Left ventricle myocardium superior (tissue), 1 donor: ENCODE results near the gene SLC38A9. TPM values are rescaled to one million over a fixed set of nuclear protein-coding genes. Genes with fewer than 3 reads are reported as not detected.
A peak's percentile ranks its signal among the peaks of the same experiment; 100 is the strongest.

Experiments used
- ATAC-seq: fragments of 200-7000 bp; cut with Tn5 transposase; one replicate; pipeline ENCODE4 v1.9.1; 2020; ENCODE audit warnings: mild to moderate bottlenecking, moderate library complexity
- DNase-seq: peaks from one replicate; pipeline ENCODE4 v3.0.0-alpha.2; 2020
- intact Hi-C: fragments of 100-400 bp; cut with micrococcal nuclease; formaldehyde crosslinking; loops from one replicate; pipeline ENCODE4 v1.11.0; 2022
- total RNA-seq: library from RNA; stranded (reverse); fragmentation: NEBNext Ultra II Directional; extraction: Animal tissue kit (Norgen Biotek cat#: 25700); gene quantifications from one replicate; pipeline ENCODE4 v1.2.1, GENCODE V29; 2021
- donor health status: DM: no; HTN: yes; CAD: no; lungs with severe emphysema.

Gene SLC38A9
- total RNA-seq, 1 donor from 2014 or later: 5.7 TPM

DNA sequence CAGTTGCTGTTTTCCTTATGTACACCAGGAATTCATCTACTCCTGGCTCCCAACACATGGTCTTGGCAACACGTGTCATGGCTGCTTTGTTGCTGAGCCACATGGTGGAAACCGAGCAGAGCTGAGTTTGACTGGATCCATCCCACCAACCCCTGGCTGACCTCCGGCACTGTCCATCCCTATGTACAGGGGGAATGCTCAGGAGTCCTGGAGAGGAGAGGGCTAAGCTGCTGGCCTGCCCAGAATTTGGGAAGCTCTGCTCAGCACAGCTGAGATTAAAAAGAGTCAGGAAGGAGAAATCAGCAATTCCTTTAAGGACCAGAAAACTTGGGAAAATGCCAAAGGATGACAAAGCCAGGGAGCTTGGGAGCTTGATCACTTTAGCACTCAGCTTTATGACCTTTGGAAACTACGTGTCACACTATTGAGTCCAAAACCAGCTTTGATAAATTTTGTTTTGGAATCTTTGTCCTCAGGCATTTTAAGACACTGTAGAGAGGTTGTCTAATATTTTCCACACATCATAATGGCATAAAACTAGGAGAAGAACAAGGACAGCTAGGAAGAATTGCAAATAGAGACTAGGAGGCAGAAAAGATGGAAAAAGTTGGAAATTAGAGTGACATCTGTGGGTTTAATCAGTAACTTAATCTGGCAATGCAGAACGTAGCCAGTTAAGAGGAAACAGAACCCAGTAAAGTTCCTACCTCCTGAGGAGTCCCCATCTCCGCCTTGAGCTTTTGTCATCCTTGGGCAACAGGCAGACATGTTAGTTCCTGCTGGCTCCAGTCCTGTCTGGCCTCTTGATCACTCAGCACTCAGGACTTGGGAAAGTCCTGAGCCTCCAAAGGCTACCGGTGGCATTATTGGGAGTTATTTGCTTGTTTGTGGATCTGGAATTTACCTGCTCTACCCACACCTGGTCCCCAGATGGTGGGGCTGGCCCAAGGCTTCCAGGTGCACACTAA lies 114.8 kb downstream of the SLC38A9 start:
- ATAC-seq: peak; percentile 19
- DNase-seq: peak; percentile 70
- intact Hi-C loops: no loop called here

DNA sequence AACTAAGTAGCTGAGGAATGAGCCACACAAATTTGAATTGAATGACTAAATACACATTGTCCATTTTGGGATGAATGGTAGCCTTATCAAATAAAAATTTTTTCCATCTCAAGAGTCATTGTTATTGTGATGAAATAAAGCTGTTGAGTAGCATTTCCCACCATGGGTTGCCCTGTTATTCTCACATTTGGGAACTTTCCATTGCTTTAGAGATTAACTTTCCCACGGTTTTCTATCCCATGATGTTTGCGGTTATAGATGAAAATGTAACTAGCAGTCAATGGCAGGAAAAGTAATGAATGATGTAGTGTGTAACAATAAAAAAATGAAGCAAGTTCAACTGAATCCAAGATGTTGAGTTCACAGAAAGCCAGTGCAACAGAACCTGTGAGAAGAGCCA lies 117.5 kb downstream of the SLC38A9 start:
- DNase-seq: no peak
- ATAC-seq: no peak
- intact Hi-C loops: no loop called here

DNA sequence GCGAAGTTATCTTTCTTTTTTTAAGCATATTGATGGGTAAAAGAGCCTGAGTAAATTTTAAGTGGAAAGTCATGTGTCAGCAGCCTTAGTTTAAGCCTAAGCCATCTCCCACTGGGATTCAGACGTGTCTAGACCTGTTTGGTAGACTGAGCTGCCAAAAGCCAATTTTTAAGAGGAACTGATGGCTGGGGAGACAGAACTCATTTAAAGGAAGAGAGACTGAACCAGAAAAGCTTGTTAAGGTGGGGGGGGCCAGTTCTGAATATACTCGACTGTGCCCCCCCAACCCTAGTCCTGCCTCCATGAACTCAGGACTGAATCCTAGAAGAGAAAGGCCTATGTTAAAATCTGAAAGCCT lies 119.0 kb downstream of the SLC38A9 start:
- intact Hi-C loops: no loop called here
- DNase-seq: no peak
- no peak for ATAC-seq

DNA sequence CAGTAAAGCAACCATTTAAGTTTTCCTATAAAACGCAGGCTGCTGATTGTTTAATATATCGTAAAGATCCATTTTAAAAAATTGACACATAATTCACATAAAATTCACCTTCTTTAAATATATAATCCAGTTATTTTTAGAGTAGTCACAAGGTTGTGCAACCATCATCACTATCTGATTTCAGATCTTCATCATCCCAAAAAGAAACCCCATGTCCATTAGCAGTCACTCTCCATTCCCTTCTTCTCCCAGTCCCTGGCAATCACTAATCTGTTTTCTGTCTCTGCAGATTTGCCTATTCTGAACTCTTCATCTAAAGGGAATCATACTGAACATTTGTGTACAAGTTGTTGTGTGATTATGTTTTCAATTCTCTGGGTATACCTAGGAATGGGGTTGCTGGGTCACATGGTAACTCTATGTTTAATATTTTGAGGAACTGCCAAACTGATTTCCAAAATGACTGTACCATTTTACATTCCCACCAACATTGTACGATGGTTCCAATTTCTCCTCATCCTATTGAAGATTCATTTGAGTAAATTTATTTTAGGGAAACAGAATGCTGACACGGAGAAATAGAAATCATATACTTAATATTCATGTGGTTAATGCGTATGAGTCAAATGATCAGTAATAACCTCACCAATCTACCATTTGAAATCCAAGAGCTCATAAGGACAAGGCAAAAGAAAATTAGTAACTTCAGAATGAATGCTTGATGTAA lies 119.6 kb downstream of the SLC38A9 start:
- intact Hi-C loops: no loop called here
- ATAC-seq (no peak), DNase-seq (no peak)

DNA sequence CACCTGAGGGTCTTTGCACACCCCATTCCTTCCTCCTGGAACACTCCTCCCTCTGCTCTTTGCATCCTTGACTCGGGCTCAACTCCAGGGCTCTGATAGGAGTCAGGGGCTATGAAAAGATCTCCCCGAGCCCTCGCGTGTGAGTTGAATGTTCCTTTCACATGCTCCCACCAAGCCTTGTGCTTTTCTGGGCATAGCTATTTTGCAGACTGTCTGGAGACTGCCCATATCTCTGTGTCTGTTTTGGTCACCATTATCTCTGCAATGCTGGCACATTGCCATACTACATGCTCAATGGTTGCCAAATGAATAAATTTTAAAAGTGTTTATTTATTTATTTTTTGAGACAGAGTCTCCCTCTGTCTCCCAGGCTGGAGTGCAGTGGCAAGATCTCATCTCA lies 120.4 kb downstream of the SLC38A9 start:
- no peak for DNase-seq
- intact Hi-C loops: no loop called here
- peak; percentile 92 for ATAC-seq

DNA sequence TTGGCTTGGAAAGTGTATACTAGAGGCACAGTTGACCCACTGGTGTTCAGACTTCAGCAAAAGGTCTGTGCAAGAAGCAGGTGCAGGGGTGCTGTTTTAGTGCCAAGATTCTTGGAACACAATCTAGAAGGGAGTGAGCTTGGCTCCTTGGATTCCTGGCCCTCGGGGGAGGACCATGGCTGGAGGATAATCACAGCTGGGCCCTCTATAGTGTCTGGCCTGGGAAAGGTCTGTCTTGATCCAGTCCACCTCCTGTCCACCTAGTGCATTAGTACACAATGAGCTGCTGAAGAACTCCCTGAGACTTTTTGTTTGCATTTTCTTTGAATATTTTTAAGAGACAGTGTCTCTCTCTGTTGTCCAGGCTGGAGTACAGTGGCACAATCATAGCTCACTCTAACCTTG lies 126.9 kb downstream of the SLC38A9 start:
- DNase-seq: no peak
- intact Hi-C loops: no loop called here
- ATAC-seq: peak; percentile 55

DNA sequence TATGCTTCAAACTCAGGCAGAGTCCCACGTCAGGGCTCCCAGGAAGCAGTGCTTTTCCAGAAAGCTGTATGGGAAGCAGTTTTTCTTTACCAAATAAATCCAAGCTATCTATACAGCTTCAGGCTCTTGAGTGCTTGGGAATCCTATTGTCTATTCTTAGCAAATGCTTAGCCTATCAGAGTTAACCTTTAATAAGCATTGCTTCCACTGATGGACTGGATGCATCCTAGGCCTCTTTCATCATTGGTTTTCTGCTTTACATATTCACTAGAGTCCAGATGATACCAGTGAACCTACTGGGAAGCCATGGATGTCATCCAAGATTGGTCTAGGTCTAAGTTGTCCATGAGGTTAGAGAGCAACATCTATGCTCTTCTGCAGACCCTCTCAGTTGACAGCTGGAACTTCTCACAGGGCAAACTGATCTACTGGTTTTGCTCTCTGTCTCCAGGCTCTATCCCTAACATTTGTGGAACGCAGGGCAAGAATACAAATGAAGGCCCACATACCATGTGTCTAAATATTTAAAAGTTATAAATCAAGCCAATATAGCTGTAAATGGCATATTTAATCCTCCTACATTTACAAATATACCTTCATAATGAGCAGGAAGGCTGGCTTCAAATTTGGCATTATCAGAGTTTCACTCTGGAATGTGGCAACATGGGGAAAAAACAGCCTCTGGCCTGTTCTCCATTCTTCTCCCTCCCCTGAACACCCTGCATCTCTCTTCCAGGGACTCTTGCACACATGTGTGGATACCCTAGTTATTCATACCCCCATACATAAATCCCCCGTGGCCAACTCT lies 127.5 kb downstream of the SLC38A9 start:
- ATAC-seq: peak; percentile 86
- intact Hi-C loops: no loop called here
- DNase-seq: no peak

DNA sequence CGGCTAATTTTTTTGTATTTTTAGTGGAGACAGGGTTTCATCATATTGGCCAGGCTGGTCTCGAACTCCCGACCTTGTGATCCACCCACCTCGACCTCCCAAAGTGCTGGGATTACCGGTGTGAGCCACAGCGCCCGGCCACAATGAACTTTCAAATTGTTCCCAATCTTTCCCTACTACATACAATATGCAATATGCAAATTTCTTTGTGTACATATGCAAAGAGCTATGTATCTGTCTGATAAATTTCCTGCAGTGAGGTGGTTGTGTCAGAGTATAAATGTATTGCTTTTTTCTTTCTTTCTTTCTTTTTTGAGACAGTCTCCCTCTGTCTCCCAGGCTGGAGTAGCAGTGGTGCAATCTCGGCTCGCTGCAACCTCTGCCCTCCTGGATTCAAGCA lies 128.5 kb downstream of the SLC38A9 start:
- ATAC-seq: no peak
- intact Hi-C loops: no loop called here
- DNase-seq: no peak

DNA sequence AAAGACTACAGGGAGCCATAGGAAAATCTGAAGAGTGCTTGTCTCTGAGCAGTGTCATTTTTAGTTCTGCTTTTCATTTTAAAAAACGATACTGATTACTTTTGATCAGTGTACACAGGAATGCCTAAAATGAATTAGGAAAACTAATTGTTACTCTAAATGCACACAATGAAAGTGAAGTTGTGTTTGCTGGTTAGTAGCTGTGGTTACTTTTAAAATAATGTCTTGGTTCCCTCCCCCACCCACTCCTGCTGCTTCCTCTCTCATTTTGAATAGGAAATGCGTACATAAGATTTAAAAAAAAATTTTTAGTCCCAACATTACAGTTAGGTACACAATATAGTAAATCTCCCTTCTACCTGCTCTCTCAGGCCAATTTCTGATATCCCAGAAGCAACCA lies 129.9 kb downstream of the SLC38A9 start:
- ATAC-seq (no peak), DNase-seq (no peak)
- intact Hi-C loops: no loop called here

DNA sequence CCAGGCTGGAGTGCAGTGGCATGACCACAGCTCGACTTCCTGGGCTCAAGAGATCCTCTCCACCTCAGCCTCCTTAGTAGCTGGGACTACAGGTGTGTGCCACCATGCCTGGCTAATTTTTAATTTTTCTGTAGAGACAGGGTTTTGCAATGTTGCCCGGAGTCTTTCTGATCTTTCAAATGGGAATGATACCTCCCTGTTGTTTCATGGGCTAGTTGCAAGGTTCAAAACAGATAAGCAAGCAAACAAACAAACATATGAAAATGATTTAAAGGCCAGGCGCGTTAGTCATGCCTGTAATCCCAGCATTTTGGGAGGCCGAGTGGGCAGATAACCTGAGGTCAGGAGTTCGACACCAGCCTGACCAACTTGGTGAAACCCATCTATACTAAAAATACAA lies 132.1 kb downstream of the SLC38A9 start:
- intact Hi-C loops: no loop called here
- DNase-seq: no peak
- ATAC-seq: no peak

DNA sequence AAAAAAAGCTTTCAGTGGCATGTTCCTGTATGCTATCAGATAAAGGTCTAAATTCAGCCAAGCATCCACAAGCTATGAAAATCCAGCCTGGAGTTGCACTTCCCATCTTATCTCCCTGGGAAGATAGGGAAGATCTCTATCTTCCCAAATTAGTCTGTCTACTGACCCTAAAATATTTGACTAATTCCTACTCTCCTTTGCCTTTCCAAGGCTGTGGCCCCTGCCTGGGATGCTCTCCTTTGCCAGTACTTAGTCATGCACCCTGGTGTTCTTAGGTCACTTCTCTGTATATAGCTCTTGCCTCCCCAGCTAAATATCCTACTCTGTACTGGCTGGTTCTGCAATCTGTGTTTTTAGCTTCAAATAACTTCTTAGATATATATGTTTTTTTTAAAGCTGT lies 133.4 kb downstream of the SLC38A9 start:
- DNase-seq (no peak), ATAC-seq (peak; percentile 81)
- intact Hi-C loops: no loop called here

DNA sequence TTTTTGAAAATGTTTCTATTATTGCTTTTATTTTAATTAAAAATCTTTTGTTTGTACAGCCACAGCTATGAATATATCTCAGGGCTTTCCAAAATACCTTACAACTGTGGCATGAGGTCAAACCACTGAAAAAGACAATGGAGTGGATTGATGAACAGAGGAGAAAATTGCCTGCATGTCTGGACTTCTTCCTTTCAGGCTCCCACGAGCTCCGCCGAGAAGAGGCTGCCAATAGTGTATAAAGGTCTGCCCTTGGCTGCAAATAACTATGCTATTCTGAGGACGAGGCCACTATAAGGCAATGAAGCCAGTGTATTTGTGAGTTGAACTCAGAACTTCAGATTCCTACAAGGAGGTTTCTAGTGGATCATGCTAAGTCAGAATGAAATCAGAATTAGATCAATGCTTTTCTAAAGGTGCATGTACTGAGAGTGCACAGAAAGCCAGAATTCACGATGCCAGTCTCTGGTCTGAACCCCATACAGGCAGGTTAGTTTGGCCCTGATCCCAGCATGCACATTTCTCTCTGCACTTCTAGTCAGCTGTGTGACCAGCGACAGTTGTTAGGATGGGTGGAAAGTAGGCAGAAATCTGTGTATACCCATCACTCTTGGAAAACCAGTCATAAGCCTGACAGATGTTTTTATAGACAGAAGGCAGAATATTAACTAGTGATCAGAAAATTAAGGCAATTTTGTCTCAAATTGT lies 134.6 kb downstream of the SLC38A9 start:
- peak; percentile 67 for DNase-seq
- ATAC-seq: peak; percentile 94
- intact Hi-C loops: no loop called here

DNA sequence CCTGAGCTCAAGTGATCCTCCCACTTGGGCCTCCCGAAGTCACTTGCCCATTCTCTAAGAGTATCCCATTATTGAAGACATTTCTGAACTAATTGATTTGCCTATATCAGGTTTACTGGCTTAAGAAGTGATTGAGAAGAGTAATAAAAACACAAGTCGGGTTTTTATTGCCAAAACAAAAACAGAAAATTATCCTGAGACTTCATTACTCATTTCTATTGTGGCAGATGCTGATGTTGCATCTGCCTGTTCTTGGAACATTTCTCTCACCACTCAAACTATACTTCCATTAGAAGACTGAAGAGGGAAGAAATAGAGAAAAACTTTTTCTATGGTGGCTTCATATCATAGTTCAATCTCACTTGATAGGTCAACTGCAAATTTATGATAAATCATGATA lies 135.5 kb downstream of the SLC38A9 start:
- intact Hi-C loops: no loop called here
- ATAC-seq: no peak
- no peak for DNase-seq

Other genes starting within 250 kb of the SLC38A9 start
- 75.7 TPM for gene PLPP1, start 177.4 kb downstream of the SLC38A9 start, total RNA-seq
- not detected for gene DDX4, start 25.7 kb upstream of the SLC38A9 start, total RNA-seq
- not detected for gene IL31RA, start 139.0 kb upstream of the SLC38A9 start, total RNA-seq